GM20000 (cell line): ENCODE data around the gene PPP4R3A.
"Not testable (repeated sequence)": the region's sequence is repeated elsewhere in the genome, so short reads cannot be mapped to it uniquely, and the experiment has no call there.

Experiments
- DNase-seq: peaks from one replicate; pipeline ENCODE4 v3.0.0; 2012; ENCODE audit warnings: low spot score
- TF ChIP-seq, protein P1 (sequence below): IDR thresholded peaks from 2 replicates; pipeline ENCODE4 v1.5.1; 2012; ENCODE audit warnings: mild to moderate bottlenecking, control low read depth; ENCODE audit errors: extremely low read depth, missing control alignments

The PPP4R3A gene

DNA sequence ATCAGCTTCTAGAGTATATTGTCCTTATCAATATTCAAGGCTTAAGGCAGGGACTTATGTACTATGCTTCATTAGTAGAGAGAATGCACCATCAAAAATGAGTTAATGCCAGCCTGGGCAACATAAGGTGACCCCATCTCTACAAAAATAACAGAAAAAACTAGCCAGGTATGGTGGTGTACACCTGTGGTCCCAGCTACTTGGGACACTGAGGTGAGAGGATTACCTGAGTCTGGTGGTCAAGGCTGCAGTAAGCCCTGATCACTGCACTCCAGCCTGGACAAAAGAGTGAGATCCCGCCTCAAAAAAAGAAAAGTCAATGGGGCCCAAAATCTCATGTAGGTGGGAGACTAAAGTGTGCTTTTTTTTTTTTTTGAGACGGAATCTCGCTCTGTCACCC lies 8.8 kb downstream of the PPP4R3A start:
- TF ChIP-seq, protein P1, sequence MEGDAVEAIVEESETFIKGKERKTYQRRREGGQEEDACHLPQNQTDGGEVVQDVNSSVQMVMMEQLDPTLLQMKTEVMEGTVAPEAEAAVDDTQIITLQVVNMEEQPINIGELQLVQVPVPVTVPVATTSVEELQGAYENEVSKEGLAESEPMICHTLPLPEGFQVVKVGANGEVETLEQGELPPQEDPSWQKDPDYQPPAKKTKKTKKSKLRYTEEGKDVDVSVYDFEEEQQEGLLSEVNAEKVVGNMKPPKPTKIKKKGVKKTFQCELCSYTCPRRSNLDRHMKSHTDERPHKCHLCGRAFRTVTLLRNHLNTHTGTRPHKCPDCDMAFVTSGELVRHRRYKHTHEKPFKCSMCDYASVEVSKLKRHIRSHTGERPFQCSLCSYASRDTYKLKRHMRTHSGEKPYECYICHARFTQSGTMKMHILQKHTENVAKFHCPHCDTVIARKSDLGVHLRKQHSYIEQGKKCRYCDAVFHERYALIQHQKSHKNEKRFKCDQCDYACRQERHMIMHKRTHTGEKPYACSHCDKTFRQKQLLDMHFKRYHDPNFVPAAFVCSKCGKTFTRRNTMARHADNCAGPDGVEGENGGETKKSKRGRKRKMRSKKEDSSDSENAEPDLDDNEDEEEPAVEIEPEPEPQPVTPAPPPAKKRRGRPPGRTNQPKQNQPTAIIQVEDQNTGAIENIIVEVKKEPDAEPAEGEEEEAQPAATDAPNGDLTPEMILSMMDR: no peak
- DNase-seq: no peak

DNA sequence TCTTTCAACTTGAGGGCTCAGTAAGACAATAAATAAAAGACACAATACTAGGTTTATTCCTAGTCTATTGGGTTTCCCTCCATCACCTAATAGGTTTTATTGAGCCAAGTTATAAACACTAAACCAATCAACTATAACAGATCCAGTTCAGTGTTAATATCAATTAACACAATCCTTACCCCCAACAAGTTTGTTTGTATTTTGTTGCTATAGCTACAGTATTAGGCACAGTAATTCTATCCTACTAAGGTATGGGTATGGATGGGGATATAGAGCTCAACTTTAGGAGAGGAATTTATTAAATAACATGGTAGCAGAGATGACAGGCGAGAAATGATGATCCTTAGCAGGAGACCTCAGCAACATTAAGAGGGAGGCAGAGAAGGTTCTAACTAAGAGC lies 13.3 kb downstream of the PPP4R3A start:
- TF ChIP-seq, protein P1: no peak
- no peak for DNase-seq

- DNase-seq: not testable (repeated sequence)
These were observed 15.6 kb downstream of the PPP4R3A start for GRCh38 chr14:91494392-91495065.

GRCh38 chr14:91493169-91493568 lies 16.9 kb downstream of the PPP4R3A start:
- DNase-seq: no peak

DNA sequence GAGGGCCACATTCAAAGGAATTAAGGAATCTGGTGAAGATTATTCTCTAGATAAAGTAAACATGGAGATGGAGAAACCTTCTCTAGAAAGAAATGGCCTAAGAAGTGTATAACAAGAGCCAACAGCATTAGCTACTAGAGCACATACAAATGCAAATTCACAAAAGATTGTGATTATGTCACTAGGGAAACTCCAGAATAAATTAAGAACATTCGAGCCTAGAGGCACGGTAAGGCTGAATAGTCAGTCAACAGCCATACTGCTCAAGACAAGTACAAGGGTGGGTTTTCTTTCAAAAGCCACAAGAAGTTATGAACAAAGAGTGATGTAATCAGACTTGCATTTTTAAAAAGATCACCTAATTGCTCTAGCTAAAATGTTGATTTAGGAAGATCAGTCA lies 25.4 kb downstream of the PPP4R3A start:
- peak; percentile 21 for DNase-seq

More at GRCh38 chr14:91493169-91493568, 16.9 kb downstream of the PPP4R3A start:
- TF ChIP-seq, protein P1: no peak

DNA sequence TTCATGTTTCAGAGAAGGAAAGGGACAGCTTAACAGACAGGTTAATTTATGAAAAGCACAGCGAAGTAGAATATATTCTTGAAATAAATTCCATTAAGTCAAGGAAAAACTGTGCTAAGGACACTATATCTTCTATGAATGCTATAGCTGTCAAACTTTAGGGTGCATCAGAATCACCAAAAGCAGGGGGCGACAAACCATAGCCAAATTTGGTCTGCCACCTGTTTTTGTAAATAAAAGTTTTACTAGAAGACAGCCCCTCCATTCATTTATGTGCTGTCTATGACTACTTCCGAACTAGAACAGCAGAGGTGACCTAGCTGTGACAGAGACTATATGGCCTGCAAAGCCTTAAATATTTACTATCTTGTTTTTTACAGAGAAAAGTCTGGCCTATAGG lies 25.9 kb downstream of the PPP4R3A start:
- TF ChIP-seq, protein P1: peak; percentile 2
- DNase-seq: no peak

More for the DNA sequence above, 25.4 kb downstream of the PPP4R3A start:
- TF ChIP-seq, protein P1: no peak

DNA sequence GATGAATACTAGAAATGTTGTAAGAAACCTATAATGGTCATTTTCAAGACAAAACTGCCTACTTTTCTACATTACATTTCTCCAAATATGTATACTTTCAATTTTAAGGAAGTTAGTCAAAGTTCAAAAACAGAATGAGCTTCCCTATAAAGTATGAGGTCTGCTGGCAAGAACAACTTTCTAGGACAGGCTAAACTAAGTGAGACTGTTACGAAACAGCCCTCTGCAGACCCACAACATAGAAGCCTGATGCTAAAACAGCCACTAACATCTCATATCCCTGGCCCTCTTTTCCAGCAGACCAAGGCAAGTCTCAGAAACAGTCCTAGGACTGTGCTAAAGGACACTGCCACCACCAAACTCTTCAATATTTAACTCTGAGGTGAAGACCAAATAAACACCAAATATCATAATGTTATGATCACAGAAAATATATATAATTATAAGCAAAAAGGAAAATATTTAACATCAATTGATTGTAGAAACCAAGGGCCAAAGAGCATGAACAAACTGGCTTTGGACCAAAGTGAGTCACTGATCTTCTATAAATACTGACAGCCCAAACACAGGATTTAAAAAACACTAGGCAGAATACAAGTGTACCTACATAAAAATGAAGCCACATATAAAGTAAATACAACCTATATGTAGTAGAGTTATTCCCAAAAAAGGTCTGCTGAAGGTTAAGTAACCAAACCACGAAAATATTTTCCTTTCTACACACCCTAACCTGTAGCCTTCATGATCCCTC lies 27.7 kb downstream of the PPP4R3A start:
- TF ChIP-seq, protein P1: no peak
- no peak for DNase-seq

- no peak for DNase-seq
- TF ChIP-seq, protein P1: no peak
These were observed 32.7 kb downstream of the PPP4R3A start for GRCh38 chr14:91477388-91477787.
